Left lung (tissue), 10 donors: ENCODE data around the gene EVI5L. TPM values are rescaled to one million over a fixed set of nuclear protein-coding genes. Genes with fewer than 3 reads are reported as not detected.

Experiments
- ATAC-seq: fragments of 200-7000 bp; cut with Tn5 transposase; one replicate; pipeline ENCODE4 v1.9.1; 2020; ENCODE audit warnings: moderate library complexity
- DNase-seq, 4 donors: peaks; one replicate each; pipeline ENCODE4 v3.0.0-alpha.2; 2013 to 2020
- H3K27ac ChIP-seq, 2 donors: fragments of 200-600 bp; sonication (generic) in 1 of 2; one replicate each; pipeline versions ENCODE4 v1.5.0 to v1.8.0; 2020 to 2021
- H3K27me3 ChIP-seq, 2 donors: fragments of 200-600 bp; sonication (generic) in 1 of 2; one replicate each; pipeline versions ENCODE4 v1.5.0 to v1.8.0; 2020 to 2021
- H3K36me3 ChIP-seq, 2 donors: fragments of 200-600 bp; sonication (generic) in 1 of 2; one replicate each; pipeline versions ENCODE4 v1.5.0 to v1.8.0; 2020 to 2021
- H3K4me1 ChIP-seq, 2 donors: fragments of 200-600 bp; one replicate each; pipeline ENCODE4 v1.8.0; 2021
- H3K4me3 ChIP-seq, 2 donors: fragments of 200-600 bp; sonication (generic) in 1 of 2; one replicate each; pipeline versions ENCODE4 v1.5.0 to v1.8.0; 2020 to 2021; ENCODE audit warnings: mild to moderate bottlenecking in 1 of 2
- H3K9me3 ChIP-seq, 2 donors: fragments of 200-600 bp; sonication (generic) in 1 of 2; one replicate each; pipeline versions ENCODE4 v1.5.0 to v1.8.0; 2020 to 2021
- intact Hi-C, 2 donors: fragments of 100-400 bp; cut with DNase I; formaldehyde crosslinking; loops; one replicate each; pipeline versions ENCODE4 v1.11.2 to v1.14.2; 2022
- polyA plus RNA-seq, 6 donors: library from polyadenylated mRNA; unstranded; fragments of 120-200 nt; gene quantifications; one replicate each; pipeline ENCODE4 v1.2.1, GENCODE V29; 2013; ENCODE audit not compliant: insufficient read length in 6 of 6
- total RNA-seq, 2 donors: library from RNA; stranded (reverse); fragmentation: NEBNext Ultra II Directional; extraction: Animal tissue kit (Norgen Biotek cat#: 25700); gene quantifications; one replicate each; pipeline ENCODE4 v1.2.1, GENCODE V29; 2021
- TF ChIP-seq, protein P1 (sequence below), 2 donors: fragments of 200-600 bp; sonication (generic) in 1 of 2; IDR thresholded peaks; one replicate each; pipeline versions ENCODE4 v1.5.0 to v1.8.0; 2021; ENCODE audit warnings: antibody characterized with exemption in 2 of 2
- donor health status: DM: no; HTN: yes; CAD: no.
- donor health status: DM: no; HTN: no; CAD: no.

EVI5L gene
- total and polyA plus RNA-seq, 8 donors: 11.3 to 18.1 (median 14.8) TPM

DNA sequence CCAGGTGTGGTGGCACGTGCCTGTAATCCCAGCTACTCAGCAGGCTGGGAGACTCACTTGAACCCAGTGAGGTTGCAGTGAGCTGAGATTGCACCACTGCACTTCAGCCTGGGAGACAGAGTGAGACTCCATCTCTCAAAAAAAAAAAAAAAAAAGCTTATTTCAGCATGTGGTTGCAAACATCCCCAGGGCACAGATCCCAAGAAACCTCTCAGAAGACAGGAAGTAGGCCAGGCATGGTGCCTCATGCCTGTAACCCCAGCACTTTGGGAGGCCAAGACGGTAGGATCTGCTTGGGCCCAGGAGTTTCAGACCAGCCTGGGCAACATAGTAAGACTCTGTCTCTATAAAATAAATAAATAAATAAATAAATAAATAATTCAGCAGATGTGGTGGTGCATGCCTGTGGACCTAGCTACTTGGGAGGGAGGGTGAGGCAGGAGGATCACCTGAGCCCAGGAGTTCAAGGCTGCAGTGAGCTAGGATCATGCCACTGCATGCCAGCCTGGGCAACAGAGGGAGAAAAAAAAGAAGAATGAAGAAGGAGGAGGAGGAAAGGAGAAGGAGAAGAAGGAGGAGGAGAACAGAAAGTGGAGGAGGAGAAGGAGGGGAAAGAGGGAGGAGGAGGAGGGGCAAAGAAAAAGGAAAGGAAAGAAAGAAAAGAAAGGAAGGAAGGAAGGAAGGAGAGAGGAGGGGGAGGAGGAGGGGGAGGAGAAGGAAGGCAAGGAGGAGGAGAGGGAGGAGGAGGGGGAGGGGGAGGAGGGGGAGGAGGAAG lies 54.0 kb downstream of the EVI5L start:
- Histone ChIP-seq H3K36me3 (no peaks in the 10 kb centered on the region), H3K9me3 (no peaks in the 10 kb centered on the region), H3K27ac (no peak overlapping the region), H3K4me3 (no peak overlapping the region), H3K4me1 (peaks cover 0 to 9% of the 10 kb centered on the region in 2 donors), H3K27me3 (peaks cover 0 to 29% of the 10 kb centered on the region in 2 donors)
- no peak for ATAC-seq
- TF ChIP-seq, protein P1, sequence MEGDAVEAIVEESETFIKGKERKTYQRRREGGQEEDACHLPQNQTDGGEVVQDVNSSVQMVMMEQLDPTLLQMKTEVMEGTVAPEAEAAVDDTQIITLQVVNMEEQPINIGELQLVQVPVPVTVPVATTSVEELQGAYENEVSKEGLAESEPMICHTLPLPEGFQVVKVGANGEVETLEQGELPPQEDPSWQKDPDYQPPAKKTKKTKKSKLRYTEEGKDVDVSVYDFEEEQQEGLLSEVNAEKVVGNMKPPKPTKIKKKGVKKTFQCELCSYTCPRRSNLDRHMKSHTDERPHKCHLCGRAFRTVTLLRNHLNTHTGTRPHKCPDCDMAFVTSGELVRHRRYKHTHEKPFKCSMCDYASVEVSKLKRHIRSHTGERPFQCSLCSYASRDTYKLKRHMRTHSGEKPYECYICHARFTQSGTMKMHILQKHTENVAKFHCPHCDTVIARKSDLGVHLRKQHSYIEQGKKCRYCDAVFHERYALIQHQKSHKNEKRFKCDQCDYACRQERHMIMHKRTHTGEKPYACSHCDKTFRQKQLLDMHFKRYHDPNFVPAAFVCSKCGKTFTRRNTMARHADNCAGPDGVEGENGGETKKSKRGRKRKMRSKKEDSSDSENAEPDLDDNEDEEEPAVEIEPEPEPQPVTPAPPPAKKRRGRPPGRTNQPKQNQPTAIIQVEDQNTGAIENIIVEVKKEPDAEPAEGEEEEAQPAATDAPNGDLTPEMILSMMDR (IDR thresholded peaks at IDR 0.05): no peak
- no peak for DNase-seq
- intact Hi-C loops: no loop called here

DNA sequence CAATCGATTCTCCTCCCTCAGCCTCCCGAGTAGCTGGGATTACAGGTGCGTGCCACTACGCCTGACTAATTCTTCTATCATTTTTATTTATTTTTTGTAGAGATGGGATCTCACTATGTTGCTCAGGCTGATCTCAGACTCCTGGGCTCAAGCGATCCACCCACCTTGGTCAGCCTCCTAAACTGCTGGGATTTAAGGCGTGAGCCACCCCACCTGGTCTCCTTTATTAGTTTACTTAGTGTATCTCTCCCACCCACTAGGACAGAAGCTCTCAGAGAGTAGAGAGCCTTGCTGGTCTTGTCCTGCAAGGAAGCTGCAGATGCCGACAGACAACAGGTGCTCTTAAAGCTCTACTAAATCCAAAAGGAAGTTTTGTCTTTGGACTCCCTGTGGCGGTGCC lies 55.8 kb downstream of the EVI5L start:
- Histone ChIP-seq H3K27me3 (peaks cover 0 to 43% of the 10 kb centered on the region in 2 donors), H3K4me1 (peaks cover 0 to 9% of the 10 kb centered on the region in 2 donors), H3K36me3 (no peaks in the 10 kb centered on the region), H3K27ac (no peak overlapping the region), H3K4me3 (no peak overlapping the region), H3K9me3 (no peaks in the 10 kb centered on the region)
- TF ChIP-seq, protein P1 (IDR thresholded peaks at IDR 0.05): no peak
- ATAC-seq (no peak), DNase-seq (no peak)
- intact Hi-C loops: no loop called here

DNA sequence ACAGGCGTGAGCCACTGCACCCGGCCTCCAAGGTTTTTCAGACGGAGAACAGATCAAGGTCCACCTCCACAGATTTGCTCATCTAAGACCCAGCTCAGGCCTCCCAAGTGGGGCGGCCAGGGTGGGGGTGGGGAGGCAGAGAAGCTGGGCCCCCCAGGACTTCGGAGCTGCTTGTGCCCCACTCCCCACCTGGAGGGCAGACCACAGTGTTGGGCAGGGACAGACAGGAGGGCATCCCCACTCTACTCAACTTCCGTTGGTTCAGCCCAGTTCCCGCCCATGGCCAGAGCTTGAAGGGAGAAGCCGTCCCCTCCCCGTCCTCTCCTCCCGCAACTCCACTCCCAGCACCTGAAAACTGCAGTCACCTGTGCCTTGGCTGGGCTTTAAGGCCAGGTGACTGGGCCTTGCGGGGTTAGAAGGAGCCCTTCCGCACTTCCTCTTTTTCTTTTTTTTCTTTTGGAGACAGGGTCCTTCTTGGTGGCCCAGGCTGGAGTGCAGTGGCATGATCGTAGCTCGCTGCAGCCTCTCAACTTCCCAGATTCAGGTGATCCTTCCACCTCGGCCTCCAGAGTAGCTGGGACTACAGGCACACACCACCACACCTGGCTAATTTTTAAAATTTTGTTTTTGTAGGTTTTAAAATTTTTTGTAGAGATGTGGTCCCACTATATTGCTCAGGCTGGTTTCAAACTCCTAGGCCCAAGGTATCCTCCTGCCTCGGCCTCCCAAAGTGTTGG lies 57.6 kb downstream of the EVI5L start:
- no peak for ATAC-seq

DNA sequence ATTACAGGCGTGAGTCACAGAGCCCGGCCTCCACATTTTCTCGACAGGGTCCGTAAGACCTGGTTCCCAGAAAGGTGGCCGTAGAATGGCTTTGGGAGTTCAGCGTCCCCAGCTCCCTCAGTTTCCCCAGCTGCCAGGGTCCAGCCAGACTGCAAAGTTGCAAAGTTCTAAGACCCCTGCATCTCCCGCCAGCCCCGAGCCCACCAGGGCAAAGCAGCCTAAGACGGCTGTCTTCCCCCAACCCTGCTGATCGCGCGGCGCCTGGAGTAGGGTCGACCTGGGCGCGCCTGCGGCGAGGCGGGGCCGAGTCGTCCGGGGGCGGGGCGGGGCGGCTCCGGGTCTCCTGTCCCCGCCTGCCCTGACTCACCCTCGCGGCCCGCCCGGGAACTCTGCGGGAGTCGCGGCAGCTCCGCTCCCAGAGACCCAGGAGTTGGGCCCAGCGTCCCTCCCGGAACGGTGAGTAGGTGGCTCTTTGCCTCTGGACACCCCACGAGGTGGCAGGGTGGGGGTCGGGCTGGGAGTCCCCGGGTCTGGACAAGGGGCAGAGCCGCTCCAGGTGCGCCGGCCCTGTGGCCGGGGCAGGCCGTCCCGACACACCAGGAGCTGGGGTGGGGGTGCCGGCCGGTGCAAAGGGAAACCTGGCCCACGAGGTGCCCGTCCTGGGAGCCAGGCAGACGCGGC lies 58.3 kb downstream of the EVI5L start, which contains the start of gene LRRC8E:
LRRC8E (plus strand) TSS at position 366 of the 681 bp plus-strand sequence. CDS start 7,094 bp downstream, outside the sequence.
- TF ChIP-seq, protein P1 (IDR thresholded peaks at IDR 0.05): no peak
- Histone ChIP-seq H3K27me3 (peaks cover 0 to 48% of the 10 kb centered on the region in 2 donors), H3K9me3 (no peaks in the 10 kb centered on the region), H3K27ac (no peak within 1 kb of the TSS), H3K4me1 (peaks cover 0 to 9% of the 10 kb centered on the region in 2 donors), H3K36me3 (no peaks in the 10 kb centered on the region), H3K4me3 (peak within 1 kb of the TSS; percentile 42 to 43)
- ATAC-seq (peak; percentile 99), DNase-seq (peak in 3 of 4 donors; percentile 41 to 94 (median 68))
- intact Hi-C loops: no loop called here

More for the DNA sequence above, 57.6 kb downstream of the EVI5L start:
- H3K36me3 ChIP-seq: no peaks in the 10 kb centered on the region
- H3K27ac ChIP-seq: no peak overlapping the region
- TF ChIP-seq, protein P1 (IDR thresholded peaks at IDR 0.05): no peak
- no peak overlapping the region for H3K4me3 ChIP-seq
- no peaks in the 10 kb centered on the region for H3K9me3 ChIP-seq
- DNase-seq: no peak
- H3K4me1 ChIP-seq: peaks cover 0 to 9% of the 10 kb centered on the region in 2 donors
- peaks cover 0 to 43% of the 10 kb centered on the region in 2 donors for H3K27me3 ChIP-seq
- intact Hi-C loops: no loop called here
